HG03196 (cell line): ENCODE measurements around the gene DNAJC1.
A peak's percentile ranks its signal among the peaks of the same experiment; 100 is the strongest.
"Not testable (repeated sequence)": the region's sequence is repeated elsewhere in the genome, so short reads cannot be mapped to it uniquely, and the experiment has no call there.

ENCODE experiments used
- ATAC-seq: cut with Tn5 transposase; IDR thresholded peaks from one replicate; pipeline ENCODE4 v1.9.1; 2021; ENCODE audit not compliant: unreplicated experiment

The DNAJC1 gene

DNA sequence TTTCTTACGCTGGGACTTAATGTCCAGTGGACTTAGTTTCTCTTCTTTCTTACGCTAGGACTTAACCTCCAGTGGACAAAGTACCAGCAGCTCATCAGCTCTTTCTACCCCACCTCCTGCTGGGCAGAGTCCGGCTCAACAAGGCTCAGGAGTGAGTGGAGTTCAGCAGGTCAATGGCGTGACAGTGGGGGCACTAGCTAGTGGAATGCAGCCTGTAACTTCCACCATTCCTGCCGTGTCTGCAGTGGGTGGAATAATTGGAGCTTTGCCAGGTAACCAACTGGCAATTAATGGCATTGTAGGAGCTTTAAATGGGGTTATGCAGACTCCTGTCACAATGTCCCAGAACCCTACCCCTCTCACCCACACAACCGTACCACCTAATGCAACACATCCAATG lies 269.8 kb downstream of the DNAJC1 start:
- ATAC-seq, result no peak

DNA sequence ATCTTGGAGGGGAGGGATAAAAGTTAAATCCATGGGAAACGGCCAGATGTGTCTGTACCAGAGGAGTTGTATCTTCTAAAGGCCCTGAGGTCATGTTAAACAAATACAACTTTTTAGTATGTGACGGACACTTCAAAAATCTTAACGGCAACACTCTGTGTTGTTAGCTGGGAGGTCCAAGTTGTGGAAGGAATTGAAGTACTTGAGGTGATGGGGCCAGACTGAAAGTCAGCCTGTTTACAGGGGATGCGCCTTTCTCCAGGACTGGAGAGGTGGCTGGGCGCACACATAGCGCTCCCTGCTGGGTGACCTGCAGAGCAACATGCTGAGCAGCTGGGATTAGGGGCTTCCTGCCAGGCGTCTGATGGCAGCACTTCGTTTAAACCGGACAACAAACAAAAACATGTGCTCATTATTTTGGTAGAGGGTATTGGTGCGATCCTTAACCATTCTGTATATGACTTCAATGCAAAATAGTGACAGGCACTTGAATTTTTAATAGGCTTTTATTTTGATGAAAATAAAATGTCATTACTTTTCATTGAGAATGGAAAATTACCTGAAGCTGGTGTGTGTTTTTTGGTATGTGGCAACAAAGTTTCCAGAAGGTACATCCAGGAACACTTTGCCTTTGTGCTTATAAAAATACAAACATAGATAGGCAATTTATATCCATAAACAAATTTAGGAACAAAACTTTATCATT lies 271.3 kb downstream of the DNAJC1 start:
- peak; percentile 83 for ATAC-seq

DNA sequence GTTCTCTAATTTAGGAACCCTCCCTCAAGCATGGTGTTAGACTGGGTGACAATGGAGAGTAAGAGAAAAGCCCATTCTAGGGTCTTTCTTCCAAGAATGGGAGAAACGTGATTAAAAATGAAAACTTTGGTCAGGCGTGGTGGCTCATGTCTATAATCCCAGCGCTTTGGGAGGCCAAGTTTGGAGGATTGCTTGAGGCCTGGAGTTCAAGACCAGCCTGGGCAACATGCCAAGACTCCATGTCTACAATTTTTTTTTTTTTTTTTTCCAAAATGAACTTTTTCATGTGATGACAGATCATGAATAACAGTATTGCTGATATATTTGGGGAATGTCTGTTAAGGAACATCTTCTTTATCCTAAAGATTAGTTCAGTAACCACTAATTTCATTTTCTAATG lies 274.9 kb downstream of the DNAJC1 start:
- ATAC-seq, result no peak

DNA sequence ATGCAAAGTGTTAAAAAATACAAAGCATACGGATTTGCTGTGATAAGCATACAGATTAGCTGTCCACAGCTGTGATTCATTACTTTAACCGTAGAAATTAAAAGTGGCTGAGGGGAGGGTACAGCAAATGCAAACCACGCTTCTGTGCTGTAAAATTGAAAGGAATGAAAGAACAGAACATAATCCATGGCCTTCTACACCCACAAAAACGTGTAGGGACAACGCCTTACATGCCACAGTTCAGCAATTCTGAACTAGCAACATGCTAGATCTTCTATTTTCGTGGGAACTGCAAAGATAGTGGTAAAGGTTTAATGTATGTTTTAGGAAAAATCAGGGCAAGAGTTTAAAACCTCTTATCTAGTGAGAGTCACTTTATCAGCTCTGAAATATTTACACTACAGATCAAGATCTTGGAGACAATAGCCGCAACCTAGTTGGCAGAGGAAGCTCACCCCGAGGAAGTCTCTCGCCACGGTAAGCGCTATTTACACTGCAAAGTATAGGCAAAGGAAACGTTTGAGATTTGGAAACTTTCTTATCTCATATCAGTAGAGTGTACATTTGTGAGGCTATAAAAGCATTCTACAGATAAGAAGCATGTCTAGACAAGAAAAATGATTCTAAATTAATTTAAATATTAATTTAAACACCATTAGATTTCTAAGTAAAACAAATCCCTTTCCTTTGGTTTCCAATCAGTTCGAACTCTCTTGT lies 275.9 kb downstream of the DNAJC1 start:
- ATAC-seq, result no peak

DNA sequence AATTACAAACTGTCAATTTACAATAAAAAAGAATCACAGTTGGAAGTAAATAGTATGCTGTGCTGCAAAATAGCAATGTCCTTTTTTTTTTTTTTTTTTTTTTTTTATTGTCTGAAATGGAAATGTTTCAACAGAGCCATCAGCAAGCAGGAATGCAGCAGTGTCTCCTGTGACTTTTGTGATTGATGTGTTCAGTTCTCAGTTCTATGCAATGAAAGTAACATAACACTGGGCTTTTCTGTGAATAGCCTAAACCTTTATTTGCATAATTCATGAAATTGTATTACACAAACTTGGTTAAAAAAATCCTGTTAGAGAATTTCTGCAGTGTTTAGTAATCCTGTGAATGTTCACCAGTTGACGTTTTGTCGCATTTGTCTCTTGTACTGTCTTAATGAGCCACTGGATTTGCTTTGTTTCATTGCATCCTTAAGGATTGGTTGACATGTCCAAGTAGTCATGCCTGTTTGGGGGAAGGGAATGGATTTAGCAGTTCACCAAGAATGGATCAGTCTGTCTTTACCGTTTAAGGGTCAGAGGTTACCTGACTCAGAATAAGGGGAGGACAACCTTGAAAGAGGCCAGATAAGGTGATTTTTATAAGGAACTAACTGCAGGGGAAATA lies 276.8 kb downstream of the DNAJC1 start:
- no peak for ATAC-seq

DNA sequence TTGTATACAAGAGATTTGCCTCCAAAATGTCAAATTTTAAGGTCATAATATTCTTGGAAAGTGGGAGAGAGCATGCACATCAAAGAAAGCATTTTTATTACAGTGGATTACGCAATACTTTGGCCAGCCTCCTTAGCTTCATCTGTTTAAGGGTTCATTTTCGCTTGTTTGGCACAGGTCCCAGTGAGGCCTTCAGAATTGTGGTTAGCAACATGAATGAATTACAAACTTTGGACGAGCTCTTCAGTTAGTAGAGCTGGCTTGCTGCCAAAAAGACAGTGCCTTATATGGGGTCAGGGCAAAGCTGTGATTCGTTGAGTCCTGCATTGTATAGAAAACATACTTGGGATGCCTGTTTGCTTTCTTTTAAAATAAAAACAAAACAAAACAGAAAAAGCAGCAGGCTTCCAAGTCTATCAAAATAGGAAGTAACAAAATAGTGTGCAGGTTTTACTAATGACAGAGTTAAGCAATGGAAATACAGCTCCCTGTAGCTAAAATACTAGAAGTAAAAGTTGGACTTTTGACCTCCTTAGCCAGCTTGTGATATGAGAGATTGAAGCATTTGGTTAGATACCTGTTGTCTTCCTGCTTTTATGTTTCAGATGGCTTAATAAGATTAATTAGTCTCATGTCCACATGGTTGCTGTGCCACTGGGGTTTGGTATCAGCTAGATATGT lies 278.7 kb downstream of the DNAJC1 start:
- no peak for ATAC-seq

DNA sequence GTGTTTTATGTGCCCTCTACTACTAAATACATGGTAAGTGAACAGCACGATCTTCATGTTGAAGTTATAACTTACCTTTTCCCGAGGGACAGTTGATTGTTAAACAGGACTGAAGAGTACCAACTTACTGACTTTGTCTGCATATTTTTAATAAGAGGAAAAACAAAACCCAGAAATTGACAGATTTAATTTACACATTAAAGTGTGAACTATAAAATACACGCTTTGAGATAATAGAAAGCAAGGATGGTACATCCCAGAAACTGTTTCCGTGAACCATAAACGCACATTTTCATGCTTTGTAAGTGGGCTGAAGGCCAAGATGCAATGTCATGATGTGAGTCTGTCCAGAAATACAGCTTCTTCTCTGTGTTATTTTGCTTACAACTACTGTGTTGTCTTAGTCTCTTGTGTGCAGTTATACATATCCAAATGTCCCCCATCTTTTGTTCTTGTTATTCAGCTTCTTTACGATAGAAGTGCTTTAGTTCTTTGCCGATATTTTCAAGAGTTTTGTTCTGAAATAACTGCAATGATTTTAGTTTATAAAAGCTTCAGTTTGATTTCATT lies 279.4 kb downstream of the DNAJC1 start:
- no peak for ATAC-seq

DNA sequence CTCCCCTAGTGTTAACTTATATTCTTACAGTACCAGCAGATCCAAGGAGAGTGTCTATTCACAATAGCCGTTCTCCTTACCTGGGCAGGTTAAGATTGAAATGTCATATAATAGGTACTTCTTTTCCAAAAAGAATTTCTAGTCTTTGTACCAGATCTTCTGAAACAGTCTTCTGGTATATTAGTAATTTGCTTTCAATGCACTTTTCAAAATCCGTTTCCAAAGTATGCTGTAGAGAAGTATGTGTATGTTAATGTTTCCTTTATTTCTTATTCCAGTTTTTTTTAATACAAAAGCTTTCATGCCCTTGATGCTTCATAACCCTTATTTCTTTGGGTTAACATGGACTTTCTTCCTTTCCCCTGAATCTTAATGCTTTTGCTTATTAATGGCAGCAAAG lies 281.3 kb downstream of the DNAJC1 start:
- no peak for ATAC-seq

DNA sequence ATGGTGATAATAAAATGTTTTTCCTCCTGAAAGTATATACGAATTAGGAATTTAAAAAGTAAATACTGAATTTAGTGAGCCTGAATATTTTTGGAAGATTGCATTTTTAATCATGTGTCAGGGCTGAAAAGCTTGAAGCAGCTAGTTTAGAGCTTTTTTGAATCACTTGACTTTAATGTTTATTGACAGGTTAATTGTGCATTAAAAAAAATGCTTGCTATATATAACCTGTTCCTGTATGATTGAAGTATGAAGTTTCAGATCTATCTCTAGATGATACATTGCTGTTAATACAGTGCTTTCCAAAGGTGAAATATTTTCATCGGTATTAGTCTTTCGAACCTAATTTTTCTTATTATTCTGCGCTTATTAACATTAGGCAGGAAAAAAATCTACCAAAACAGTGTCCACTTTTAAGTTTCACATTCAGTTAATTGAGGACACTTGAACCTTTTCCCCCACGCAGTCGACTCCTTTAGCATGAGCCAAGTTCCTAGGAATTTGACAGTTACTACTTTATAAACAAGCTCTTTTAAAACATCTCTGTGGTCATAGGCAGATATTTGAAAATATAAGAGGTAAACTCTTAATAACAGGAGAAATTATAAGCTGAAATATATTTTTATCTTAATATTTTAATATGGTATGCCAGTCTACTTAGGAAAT lies 282.4 kb downstream of the DNAJC1 start:
- ATAC-seq, result no peak

DNA sequence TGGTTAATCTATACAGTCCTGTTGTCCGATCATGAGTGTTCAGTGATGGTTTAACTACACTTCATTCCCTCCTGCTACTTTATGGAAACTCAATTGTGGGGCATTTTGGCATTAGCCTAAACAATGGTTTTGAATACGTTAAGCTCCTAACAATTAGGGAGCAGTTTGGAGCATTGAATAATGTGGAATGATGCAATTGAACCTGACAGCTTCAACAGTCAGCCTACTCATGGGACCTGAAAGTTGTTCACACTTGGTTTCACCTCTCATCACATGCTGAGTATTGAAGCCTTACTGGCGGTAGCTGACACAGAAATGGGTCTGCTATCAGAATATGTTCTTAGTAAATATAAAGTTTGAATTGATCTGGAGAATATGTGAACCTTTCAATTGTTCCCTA lies 283.4 kb downstream of the DNAJC1 start:
- no peak for ATAC-seq

DNA sequence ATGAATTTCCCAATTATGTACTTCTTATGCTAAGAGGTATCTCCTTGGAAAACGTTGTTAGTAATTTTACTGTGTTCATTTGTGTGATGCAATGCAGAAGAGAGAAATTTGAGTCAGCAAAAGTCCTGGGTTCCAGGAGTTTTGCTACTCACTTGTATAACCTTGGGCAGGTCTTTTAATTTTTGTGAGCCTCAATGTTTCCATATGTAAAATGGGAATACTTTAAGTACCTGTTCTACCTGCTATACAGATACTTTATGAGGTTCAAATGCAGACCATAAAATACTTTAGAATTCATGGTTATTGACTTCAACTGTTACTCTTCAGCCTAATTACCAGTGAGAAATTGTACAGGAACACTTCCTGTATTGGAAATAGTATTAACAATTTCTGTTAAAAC lies 284.0 kb downstream of the DNAJC1 start:
- no peak for ATAC-seq

DNA sequence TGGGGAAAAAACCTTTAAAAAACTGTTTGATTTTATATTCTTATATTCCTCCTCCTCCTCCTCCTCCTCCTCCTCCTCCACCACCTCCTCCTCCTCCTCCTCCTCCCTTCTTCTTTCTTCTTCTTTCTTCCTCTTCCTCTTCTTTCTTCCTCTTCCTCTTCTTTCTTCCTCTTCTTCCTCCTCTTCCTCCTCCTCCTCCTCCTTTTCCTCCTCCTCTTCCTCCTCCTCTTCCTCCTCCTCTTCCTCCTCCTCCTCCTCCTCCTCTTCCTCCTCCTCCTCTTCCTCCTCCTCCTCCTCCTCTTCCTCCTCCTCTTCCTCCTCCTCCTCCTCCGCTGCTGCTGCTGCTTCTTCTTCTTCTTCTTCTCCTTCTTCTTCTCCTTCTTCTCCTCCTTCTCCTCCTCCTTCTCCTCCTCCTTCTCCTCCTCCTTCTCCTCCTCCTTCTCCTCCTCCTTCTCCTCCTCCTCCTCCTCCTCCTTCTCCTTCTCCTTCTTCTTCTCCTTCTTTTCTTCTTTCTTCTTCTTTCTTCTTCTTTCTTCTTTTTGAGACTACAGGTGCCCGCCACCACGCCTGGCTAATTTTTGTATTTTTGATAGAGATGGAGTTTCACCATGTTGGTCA lies 286.0 kb downstream of the DNAJC1 start:
- ATAC-seq, result not testable (repeated sequence)

DNA sequence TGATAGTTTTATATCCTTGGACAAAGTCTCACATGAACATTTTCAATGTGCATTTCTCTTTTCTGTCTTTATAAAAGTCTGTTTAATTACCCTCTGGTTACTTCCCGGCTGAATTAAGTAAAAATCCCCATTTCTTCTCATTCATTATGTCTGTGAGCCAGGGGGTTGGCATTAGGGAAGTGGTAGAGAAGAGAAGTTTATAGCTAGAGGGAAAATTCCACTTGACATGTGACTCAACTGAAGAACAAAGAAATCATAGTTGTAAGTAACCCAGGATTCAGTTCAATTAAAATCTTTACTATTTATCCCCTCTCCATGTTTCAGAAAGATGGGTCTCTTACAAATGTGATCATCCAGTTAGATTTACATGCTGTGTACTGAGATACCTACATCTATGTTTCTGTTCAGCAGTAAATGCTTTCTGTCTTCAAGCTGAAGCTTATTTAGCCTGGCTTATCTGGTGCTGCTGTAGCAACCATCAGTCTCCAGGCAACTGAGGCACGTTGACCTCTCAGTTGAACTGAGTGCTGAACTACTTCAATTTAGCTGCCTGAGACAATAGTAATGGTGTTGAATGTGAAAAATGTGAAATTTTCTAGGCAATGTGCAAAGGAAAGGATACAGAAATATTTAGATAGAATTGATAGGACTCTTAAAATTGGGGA lies 287.9 kb downstream of the DNAJC1 start:
- no peak for ATAC-seq

DNA sequence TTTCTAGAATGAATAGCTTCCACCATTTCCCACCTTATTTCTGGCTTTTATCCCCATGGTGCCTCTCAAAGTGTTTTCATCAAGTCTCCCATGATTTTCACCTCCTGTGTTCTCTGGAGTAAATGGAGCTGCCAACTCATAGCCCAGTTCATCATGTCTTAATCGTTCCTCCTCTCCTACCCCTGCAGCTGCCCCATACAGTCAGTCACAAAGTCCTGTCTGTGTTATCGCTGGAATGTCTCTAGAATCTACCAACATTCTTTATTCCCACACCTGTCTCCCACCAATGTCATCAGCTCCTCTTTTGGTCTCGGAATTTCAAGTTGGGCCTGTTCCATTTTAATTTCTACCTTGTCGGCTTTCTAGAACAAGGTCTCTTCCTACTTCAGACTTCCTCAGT lies 290.6 kb downstream of the DNAJC1 start:
- ATAC-seq, result no peak

DNA sequence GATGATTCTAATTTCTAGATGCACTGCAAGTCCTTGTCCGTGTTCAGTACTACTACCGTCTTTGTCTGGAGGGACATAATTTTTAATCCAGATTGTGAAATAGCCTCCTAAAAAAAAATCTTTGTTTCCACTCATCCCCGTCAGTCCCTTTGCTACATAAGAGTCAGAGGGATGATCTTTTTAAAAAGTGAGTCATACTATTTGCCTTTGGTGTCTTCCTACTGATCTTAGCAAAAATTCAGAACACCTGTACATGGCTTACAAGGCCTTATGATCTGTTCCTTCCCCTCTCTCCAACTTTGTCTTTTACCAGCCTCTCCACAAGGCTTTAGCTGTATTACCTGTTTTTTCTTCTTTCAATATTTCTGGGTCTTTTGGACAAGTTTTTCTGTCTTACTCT lies 296.0 kb downstream of the DNAJC1 start:
- ATAC-seq, result no peak
